ENCODE measurements around the gene SEMA3F.

GRCh38 chr3:50230794-50231125, 75.6 kb downstream of the SEMA3F start:
- TF ChIP-seq CTCF (IDR thresholded peaks at IDR 0.05) (no peak), POLR2AphosphoS5 (IDR thresholded peaks at IDR 0.05; ENCODE audit: low read depth, low read length) (no peak), SIN3A (IDR thresholded peaks at IDR 0.05; ENCODE audit: borderline replicate concordance, insufficient read depth, low read depth, low read length) (no peak), REST (IDR thresholded peaks at IDR 0.05; ENCODE audit: insufficient read depth in 1 of 2, low read depth in 2 of 2, low read length in 1 of 2) (no peak)
